Measurements from ENCODE around the gene HRH2. TPM values are rescaled to one million over a fixed set of nuclear protein-coding genes. Genes with fewer than 3 reads are reported as not detected.
"Not testable (repeated sequence)": the region's sequence is repeated elsewhere in the genome, so short reads cannot be mapped to it uniquely, and the experiment has no call there.

The HRH2 gene
- total RNA-seq, 1 donor from 2014 or later, result 67.3 TPM

DNA sequence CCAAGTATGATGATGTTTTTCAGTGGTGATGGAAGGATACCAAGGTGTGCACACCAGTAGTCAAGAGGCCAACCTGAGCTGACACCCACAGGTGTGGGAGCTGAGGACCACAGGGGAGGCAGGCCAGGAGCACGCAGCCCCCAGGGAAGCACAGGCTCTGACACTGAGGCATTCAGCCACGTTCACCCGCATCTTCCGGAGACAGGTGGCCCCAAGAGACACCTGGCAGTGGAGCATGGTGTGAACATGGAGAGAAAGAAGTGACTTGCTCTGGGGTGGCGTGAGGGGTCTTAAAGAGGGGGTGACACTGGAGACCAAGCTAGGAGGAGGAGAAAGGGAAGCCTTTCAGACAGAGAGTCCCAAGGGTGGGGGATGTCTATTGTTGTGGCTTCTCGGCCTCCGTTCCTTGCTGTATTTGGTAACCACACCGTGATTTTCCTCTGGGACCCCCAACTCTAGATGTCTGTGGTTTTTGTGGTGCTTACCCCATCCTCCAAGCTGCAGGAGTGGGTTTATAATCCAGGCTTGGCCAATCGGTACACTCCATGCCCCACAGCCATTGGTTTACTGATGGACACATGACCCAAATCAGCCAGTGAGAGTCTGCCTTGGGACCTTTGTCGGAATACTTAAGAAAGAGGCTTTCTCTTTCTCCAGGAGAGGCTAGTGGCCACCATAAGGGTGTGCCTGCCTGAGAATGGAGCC is 84.6 kb downstream of the HRH2 start:
- Mint-ChIP-seq H3K27ac (no peak overlapping the region), H3K36me3 (ENCODE audit: low read depth) (no peaks in the 10 kb centered on the region), H3K27me3 (peaks cover 30% of the 10 kb centered on the region), H3K4me3 (no peak overlapping the region), H3K4me1 (no peaks in the 10 kb centered on the region), H3K9me3 (no peaks in the 10 kb centered on the region)
- DNase-seq, result no peak
- intact Hi-C loops (cut with micrococcal nuclease), result no loop called here

DNA sequence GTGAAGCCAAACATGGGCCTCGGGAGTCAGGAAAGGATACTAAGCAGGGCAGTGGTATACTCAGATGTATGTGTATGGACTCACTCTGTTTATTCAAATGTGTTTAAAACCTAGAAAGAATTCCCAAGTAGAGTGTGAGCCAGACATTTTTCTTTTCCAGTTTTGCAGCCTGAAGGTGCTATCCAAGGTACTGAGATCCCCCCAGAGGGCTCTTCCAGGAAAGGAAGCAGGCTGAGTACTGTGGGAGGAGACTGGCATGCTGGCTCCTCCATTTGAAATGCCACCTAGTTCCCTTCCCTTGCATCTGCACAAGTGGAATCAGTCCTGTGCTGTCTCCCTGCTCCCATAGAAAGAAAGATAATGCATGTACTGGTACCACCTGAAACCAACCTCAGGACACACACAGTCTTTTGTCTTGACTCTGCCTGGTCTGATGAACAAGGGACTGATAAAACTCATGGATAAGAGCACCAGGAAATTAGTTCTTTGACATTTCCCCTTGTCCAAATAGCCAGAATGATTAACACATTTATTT is 85.9 kb downstream of the HRH2 start:
- no peaks in the 10 kb centered on the region for H3K9me3 Mint-ChIP-seq
- H3K36me3 Mint-ChIP-seq (ENCODE audit: low read depth), result no peaks in the 10 kb centered on the region
- DNase-seq, result no peak
- intact Hi-C loops (cut with micrococcal nuclease), result no loop called here
- peaks cover 26% of the 10 kb centered on the region for H3K27me3 Mint-ChIP-seq
- no peaks in the 10 kb centered on the region for H3K4me1 Mint-ChIP-seq
- H3K4me3 Mint-ChIP-seq, result no peak overlapping the region
- H3K27ac Mint-ChIP-seq, result no peak overlapping the region

DNA sequence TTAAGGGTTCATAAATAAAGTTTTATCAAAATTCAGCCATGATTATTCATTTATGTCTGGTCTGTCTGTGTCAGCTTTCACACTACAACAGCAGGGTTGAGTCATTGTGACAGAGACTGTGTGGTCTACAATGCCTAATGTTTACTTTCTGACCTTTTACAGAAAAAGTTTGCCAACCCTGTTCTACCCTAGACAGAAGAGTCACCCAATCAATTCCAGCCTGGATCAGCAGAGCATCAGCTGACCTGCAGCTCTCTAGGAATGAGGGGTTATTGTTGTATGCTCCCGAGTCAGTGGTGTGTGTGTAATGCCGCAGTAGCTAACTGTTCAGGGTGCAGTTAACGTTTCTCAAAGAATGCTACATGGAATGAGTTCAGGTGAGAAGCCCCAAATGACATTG is 87.3 kb downstream of the HRH2 start:
- Mint-ChIP-seq H3K27ac (no peak overlapping the region), H3K27me3 (peaks cover 21% of the 10 kb centered on the region), H3K4me1 (no peaks in the 10 kb centered on the region), H3K36me3 (ENCODE audit: low read depth) (no peaks in the 10 kb centered on the region), H3K9me3 (no peaks in the 10 kb centered on the region), H3K4me3 (no peak overlapping the region)
- DNase-seq, result no peak
- intact Hi-C loops (cut with micrococcal nuclease), result no loop called here

DNA sequence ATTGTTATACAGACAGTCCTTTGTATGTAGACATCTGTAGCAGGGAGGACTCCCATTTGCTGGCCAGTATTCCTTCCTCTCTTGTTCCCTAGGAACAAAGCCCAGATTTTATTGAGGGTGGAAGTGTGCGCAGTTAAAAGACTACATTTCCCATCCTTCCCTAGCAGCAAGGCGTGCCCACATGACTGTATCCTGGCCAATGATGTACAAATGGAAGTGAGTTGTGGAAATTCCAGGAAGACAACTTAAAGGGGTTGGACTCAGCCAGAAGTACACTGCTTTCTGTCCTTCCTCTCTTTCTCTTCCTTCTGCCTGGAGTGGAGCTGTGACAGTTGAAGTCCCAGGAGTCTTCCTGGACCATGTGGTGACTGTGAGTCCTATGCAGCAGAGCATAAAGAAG is 89.0 kb downstream of the HRH2 start:
- H3K9me3 Mint-ChIP-seq, result no peaks in the 10 kb centered on the region
- H3K27ac Mint-ChIP-seq, result no peak overlapping the region
- H3K4me3 Mint-ChIP-seq, result no peak overlapping the region
- no peaks in the 10 kb centered on the region for H3K4me1 Mint-ChIP-seq
- intact Hi-C loops (cut with micrococcal nuclease), result no loop called here
- peaks cover 12% of the 10 kb centered on the region for H3K27me3 Mint-ChIP-seq
- no peak for DNase-seq
- no peaks in the 10 kb centered on the region for H3K36me3 Mint-ChIP-seq (ENCODE audit: low read depth)

DNA sequence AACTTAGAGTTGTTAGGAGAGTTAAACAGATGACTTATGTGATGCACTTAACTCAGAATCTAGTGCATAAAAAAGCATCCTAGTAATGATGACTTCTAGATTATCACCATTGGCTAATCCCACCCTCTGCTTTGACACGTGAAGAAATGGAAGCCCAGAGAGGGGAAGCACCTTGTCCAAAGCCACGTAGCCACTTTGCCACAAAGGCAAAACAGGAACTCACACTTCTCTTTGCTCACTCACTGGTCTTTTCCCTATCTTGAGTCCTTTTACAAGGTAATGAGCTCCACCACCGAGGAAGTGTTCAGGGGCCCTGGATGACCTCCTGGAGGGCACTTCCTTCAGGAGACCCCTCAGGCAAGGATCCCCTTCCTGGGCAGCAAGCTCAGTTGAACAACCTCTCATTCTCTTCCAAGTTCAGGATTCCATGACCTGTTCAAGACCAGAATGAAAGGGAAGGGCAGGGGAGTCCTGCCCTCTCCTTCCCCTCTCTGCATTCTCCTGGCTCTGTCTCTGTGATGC is 89.7 kb downstream of the HRH2 start:
- no peak overlapping the region for H3K4me3 Mint-ChIP-seq
- H3K27ac Mint-ChIP-seq, result no peak overlapping the region
- no peak for DNase-seq
- no peaks in the 10 kb centered on the region for H3K9me3 Mint-ChIP-seq
- intact Hi-C loops (cut with micrococcal nuclease), result no loop called here
- H3K27me3 Mint-ChIP-seq, result peaks cover 16% of the 10 kb centered on the region
- no peaks in the 10 kb centered on the region for H3K4me1 Mint-ChIP-seq
- no peaks in the 10 kb centered on the region for H3K36me3 Mint-ChIP-seq (ENCODE audit: low read depth)

DNA sequence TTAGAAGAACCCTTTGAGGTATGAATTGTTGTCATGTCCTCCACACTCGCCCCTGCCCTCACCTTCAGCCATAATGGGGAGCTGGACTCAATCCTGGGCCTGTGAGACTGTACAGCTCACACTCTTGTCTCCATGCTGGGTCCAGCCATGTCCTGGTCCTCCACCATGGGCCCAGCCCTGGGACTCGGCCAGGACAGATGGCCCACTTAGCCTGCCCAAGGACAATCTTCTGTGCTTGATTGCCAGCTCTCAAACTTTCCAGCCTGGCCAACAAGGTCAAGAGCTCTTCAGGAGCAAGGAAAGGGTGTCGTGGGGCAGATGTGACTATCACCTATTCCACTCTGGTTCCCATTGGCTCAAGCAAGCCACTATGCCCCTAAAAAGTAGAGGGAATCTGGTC is 90.8 kb downstream of the HRH2 start:
- no peak overlapping the region for H3K4me3 Mint-ChIP-seq
- H3K27ac Mint-ChIP-seq, result no peak overlapping the region
- H3K36me3 Mint-ChIP-seq (ENCODE audit: low read depth), result no peaks in the 10 kb centered on the region
- H3K27me3 Mint-ChIP-seq, result peaks cover 15% of the 10 kb centered on the region
- intact Hi-C loops (cut with micrococcal nuclease), result no loop called here
- no peaks in the 10 kb centered on the region for H3K4me1 Mint-ChIP-seq
- H3K9me3 Mint-ChIP-seq, result no peaks in the 10 kb centered on the region
- no peak for DNase-seq

DNA sequence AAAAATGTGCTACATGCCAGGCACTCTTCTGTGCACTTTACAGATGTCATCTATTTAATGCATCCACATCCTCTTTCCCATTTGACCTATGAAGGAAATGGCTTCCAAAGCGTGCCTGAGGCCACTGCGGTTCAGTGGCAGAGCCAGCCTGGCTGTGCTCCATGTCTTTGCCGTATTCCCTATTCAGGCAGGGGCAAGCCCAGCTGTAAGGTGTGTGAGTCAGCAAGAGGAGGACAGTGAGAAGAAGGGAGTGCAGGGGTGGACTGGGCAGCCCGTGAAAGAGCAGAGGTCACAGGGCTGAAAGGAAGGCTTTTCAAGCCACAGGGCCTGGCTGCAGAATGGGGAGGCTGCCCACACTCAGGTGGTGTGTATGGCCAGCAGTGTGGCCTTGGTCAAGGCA is 91.7 kb downstream of the HRH2 start:
- intact Hi-C loops (cut with micrococcal nuclease), result no loop called here
- no peak overlapping the region for H3K4me3 Mint-ChIP-seq
- H3K9me3 Mint-ChIP-seq, result no peaks in the 10 kb centered on the region
- H3K36me3 Mint-ChIP-seq (ENCODE audit: low read depth), result no peaks in the 10 kb centered on the region
- H3K27me3 Mint-ChIP-seq, result peaks cover 15% of the 10 kb centered on the region
- H3K4me1 Mint-ChIP-seq, result no peaks in the 10 kb centered on the region
- no peak for DNase-seq
- H3K27ac Mint-ChIP-seq, result no peak overlapping the region

DNA sequence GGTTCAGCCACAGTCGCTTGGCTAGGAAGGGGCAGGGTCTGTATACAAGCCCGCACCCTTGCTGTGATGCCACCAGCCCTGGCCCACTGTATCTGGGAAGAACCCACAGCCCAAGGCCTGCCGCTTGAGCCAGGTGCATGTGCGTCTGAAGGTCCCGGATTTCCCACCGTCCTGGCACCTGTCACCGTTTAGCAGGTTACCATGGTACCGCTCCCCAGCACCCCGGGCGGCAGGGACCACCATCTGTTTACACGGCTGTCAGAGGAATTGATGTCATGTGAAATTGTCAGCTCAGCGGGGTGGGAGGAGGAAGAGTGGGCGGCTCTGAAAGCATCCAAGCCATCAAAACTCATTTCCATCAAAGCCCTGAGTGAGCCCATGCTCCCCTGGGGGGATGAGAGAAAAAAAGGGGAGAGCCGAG is 92.7 kb downstream of the HRH2 start:
- Mint-ChIP-seq H3K9me3 (peaks cover 5% of the 10 kb centered on the region), H3K27ac (no peak overlapping the region), H3K36me3 (ENCODE audit: low read depth) (no peaks in the 10 kb centered on the region), H3K27me3 (peaks cover 17% of the 10 kb centered on the region), H3K4me3 (no peak overlapping the region), H3K4me1 (no peaks in the 10 kb centered on the region)
- intact Hi-C loops (cut with micrococcal nuclease), result no loop called here
- no peak for DNase-seq

DNA sequence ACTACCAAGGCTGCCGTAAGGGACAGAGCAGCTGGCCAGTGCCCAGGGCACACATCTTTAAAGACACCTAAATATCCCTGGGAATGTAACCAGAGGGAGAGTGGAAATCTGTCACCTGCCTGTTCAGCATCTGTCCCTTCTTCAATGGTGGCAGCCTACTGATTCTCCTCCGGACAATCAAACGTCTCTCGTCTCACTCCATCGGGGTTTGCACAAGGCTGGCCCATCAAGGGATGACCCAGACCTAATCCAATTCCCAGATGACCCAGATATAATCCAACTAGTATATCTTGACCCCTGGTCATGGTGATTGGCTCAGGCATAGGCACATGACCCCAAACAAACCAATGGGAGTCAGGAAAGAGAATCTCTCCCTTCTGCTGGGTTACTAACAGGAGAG is 93.5 kb downstream of the HRH2 start:
- DNase-seq, result no peak
- Mint-ChIP-seq H3K36me3 (ENCODE audit: low read depth) (no peaks in the 10 kb centered on the region), H3K9me3 (peaks cover 5% of the 10 kb centered on the region), H3K27ac (no peak overlapping the region), H3K4me3 (no peak overlapping the region), H3K4me1 (no peaks in the 10 kb centered on the region), H3K27me3 (peaks cover 16% of the 10 kb centered on the region)
- intact Hi-C loops (cut with micrococcal nuclease), result no loop called here

DNA sequence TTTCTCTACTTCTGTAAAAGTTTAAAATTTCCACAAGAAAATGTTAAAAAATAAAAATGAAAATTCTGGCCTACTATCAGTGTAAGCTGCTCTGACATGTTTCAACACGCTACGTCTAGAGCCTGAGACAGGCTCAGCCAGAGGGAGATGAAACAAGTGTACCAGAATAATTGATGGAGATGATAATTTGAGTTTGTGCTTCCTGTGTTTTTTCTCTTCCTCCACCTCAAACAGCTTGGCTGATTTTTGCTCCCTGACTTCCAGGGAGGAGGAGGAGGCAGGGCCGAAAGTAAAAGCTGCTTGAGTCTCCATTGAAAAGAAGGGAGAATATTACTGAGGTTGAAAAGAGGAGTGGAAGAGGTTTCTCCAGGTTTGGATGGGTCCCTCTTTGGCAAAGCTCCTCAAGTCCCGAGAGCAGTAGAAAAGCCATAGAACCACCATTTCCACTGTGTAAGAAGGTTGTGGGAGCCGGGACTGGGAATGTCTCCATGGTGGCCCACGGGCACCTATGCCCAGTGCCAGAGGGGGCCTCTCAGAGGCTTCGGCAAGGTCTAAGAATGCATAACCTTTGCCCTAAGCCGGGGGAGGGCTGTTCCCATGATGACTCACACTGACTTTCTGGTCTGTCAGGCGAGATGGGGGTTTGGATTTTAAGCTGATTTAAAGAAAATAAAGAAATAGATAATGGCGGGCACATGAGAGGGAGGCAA is 95.1 kb downstream of the HRH2 start:
- no peak for DNase-seq

DNA sequence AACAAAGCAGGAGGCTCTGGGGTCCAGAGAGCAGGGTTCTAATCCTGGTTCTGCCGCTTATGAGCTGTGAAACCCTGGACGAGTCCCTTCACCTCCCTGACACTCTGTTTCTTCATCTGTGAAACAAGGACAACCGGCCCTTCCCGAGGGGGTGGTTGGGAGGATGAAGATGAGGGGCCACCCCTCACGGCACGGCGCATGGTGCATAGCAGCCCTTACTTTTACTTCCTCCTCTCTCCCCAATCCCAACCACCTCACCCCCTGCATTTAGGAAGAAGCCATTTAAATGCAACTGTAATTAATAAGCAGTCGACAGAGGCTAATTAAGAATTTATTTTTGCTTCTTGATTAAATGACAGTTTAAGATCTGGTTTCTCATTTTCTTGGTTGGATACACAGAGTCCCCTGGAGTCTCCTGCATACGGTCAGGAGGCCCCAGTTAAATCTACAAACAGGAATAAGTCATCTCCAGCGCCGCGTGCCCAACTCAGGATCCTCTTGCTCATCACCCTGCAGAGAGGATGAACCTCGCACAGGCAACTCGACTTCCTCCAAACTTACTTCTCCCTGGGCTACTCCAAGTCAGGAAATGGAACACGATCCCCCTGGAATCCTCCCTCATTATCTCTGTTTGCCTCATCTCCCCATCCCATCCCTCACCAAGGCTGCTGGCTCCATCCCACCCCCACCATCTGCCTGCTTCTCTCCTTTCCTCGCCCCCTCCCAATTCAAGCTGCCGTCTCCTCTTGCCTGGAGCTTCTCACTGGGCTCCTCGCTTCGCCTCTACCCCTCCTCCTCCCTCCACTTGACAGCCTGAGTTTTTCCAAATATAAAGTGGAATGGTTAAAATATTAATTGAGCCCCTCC is 95.9 kb downstream of the HRH2 start:
- H3K4me1 Mint-ChIP-seq, result no peaks in the 10 kb centered on the region
- DNase-seq, result no peak
- H3K36me3 Mint-ChIP-seq (ENCODE audit: low read depth), result no peaks in the 10 kb centered on the region
- peaks cover 5% of the 10 kb centered on the region for H3K9me3 Mint-ChIP-seq
- intact Hi-C loops (cut with micrococcal nuclease), result no loop called here
- H3K4me3 Mint-ChIP-seq, result no peak overlapping the region
- no peak overlapping the region for H3K27ac Mint-ChIP-seq
- H3K27me3 Mint-ChIP-seq, result peaks cover 18% of the 10 kb centered on the region

More for the DNA sequence above, 95.1 kb downstream of the HRH2 start:
- intact Hi-C loops (cut with micrococcal nuclease), result no loop called here
- peaks cover 5% of the 10 kb centered on the region for H3K9me3 Mint-ChIP-seq
- no peak overlapping the region for H3K4me3 Mint-ChIP-seq
- no peaks in the 10 kb centered on the region for H3K36me3 Mint-ChIP-seq (ENCODE audit: low read depth)
- no peak overlapping the region for H3K27ac Mint-ChIP-seq
- peaks cover 18% of the 10 kb centered on the region for H3K27me3 Mint-ChIP-seq
- no peaks in the 10 kb centered on the region for H3K4me1 Mint-ChIP-seq

DNA sequence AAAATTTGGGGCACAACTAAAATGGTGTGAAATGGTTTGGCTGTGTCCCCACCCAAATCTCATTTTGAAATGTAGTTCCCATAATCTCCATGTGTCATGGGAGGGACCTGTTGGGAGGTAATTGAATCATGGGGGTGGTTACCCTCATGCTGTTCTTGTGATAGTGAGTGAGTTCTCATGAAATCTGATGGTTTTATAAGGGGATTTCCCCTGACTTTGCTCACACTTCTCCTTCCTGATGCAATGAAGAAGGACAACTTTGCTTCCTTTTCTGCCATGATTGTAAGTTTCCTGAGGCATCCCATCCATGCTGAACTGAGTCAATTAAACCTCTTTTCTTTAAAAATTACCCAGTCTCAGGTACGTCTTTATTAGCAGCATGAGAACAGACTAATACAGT is 102.1 kb downstream of the HRH2 start:
- H3K27me3 Mint-ChIP-seq; intact Hi-C loops (cut with micrococcal nuclease); DNase-seq; H3K4me1 Mint-ChIP-seq; H3K27ac Mint-ChIP-seq; H3K36me3 Mint-ChIP-seq (ENCODE audit: low read depth); H3K4me3 Mint-ChIP-seq; H3K9me3 Mint-ChIP-seq: not testable (repeated sequence)

Data from activated CD4-positive, alpha-beta T cell treated with anti-CD3 and anti-CD28 coated beads, Interleukin-2, amount 10 ng/mL, durations not matched to agents 24 days and 14 days (primary cell).